ENCODE measurements around the gene WDR91.
"Not testable (repeated sequence)": the region's sequence is repeated elsewhere in the genome, so short reads cannot be mapped to it uniquely, and the experiment has no call there.

The WDR91 gene

DNA sequence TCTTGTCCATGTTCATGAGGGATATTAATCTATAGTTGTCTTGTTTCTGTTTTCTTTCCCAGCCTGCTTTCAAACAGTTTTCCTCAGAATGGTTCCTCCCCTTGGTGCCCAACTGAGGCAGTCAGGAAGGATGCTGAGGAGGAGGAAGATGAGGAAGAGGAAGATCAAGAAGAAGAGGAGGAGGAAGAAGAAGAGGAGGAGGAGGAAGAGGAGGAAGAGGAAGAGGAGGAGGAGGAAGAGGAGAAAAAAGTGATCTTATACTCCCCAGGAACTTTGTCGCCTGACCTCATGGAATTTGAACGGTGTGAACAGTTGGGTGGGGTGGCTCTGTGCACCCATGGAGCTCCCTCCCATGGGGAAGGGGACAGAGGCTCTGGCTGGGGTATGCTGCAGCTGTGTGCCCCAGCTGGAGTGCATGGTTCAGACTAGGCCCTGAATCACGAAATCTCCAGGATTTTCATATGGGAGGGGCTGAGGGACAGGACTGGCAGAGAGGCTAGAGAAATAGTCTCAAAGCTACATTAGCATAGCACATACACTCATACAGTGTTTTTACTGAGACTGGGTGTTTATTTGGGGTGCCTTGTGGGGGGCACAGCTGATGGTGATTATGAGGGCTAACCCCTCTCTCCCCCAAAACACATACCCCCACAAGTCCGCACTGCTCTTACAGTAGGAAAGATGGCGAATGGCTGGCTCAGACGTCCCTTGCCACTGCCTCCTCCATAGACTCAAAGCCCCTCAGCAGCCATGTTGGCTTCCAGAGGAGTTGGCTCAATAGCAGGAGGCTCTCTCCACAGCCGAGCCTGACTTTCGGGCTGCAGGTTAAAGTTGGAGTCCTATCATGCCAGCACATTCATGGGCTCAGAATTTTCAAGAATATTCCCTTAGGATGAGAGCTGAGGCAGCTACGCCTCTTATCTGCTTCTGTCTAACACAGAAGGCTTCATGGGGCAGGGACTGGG lies 34.2 kb upstream of the WDR91 start:
- H3K4me3 ChIP-seq (ENCODE audit: low read length): no peak overlapping the region
- H3K36me3 ChIP-seq (ENCODE audit: insufficient read depth, low read length): no peaks in the 10 kb centered on the region
- no peak overlapping the region for H3K27ac ChIP-seq (ENCODE audit: low read depth, low read length)
- H3K9me3 ChIP-seq (ENCODE audit: insufficient read depth, low read depth, low read length): no peaks in the 10 kb centered on the region
- H3K27me3 ChIP-seq (ENCODE audit: insufficient read depth, low read length): no peaks in the 10 kb centered on the region
- H3K4me1 ChIP-seq (ENCODE audit: insufficient read depth, low read length): no peaks in the 10 kb centered on the region
- WGBS: 91% methylated on average over 9 of the region's 9 CpGs
- no peak overlapping the region for H3K9ac ChIP-seq (ENCODE audit: low read depth, low read length)

GRCh38 chr7:135242096-135242684 lies 30.9 kb upstream of the WDR91 start:
- Histone ChIP-seq H3K9ac (ENCODE audit: low read depth, low read length) (no peak overlapping the region), H3K4me1 (ENCODE audit: insufficient read depth, low read length) (peaks cover 9% of the 10 kb centered on the region), H3K27me3 (ENCODE audit: insufficient read depth, low read length) (no peaks in the 10 kb centered on the region), H3K27ac (ENCODE audit: low read depth, low read length) (no peak overlapping the region), H3K4me3 (ENCODE audit: low read length) (no peak overlapping the region), H3K9me3 (ENCODE audit: insufficient read depth, low read depth, low read length) (no peaks in the 10 kb centered on the region), H3K36me3 (ENCODE audit: insufficient read depth, low read length) (no peaks in the 10 kb centered on the region)
- 86% methylated on average over 5 of the region's 5 CpGs for WGBS

DNA sequence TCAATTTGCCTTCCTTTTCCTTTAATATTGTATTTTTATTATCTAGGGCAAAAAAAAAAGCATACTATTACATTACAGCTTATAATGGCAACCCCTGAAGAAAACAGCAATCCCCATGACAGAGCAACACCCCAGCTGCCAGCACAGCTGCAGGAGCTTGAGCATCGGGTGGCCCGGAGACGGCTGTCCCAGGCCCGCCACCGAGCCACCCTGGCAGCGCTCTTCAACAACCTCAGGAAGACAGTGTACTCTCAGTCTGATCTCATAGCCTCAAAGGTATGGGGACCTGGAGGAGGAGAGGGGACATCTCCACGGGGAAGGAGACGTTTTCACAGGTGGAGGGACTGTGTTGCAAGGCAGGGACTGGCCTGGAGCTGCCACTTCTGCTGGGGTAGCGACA lies 29.1 kb upstream of the WDR91 start:
- Histone ChIP-seq H3K9me3 (ENCODE audit: insufficient read depth, low read depth, low read length) (no peaks in the 10 kb centered on the region), H3K4me3 (ENCODE audit: low read length) (no peak overlapping the region), H3K27ac (ENCODE audit: low read depth, low read length) (no peak overlapping the region), H3K36me3 (ENCODE audit: insufficient read depth, low read length) (no peaks in the 10 kb centered on the region), H3K27me3 (ENCODE audit: insufficient read depth, low read length) (no peaks in the 10 kb centered on the region), H3K9ac (ENCODE audit: low read depth, low read length) (no peak overlapping the region), H3K4me1 (ENCODE audit: insufficient read depth, low read length) (peaks cover 9% of the 10 kb centered on the region)
- WGBS: 92% methylated on average over 9 of the region's 9 CpGs

- no peaks in the 10 kb centered on the region for H3K36me3 ChIP-seq (ENCODE audit: insufficient read depth, low read length)
- H3K4me1 ChIP-seq (ENCODE audit: insufficient read depth, low read length): peaks cover 9% of the 10 kb centered on the region
- no peak overlapping the region for H3K27ac ChIP-seq (ENCODE audit: low read depth, low read length)
- no peak overlapping the region for H3K9ac ChIP-seq (ENCODE audit: low read depth, low read length)
- no peaks in the 10 kb centered on the region for H3K9me3 ChIP-seq (ENCODE audit: insufficient read depth, low read depth, low read length)
- WGBS: 90% methylated on average over 7 of the region's 7 CpGs
- no peaks in the 10 kb centered on the region for H3K27me3 ChIP-seq (ENCODE audit: insufficient read depth, low read length)
- H3K4me3 ChIP-seq (ENCODE audit: low read length): no peak overlapping the region
These were observed 27.9 kb upstream of the WDR91 start for GRCh38 chr7:135239263-135239662.

GRCh38 chr7:135238112-135238744 lies 26.9 kb upstream of the WDR91 start:
- WGBS: 93% methylated on average over 11 of the region's 11 CpGs
- H3K9ac ChIP-seq (ENCODE audit: low read depth, low read length): no peak overlapping the region
- H3K4me3 ChIP-seq (ENCODE audit: low read length): no peak overlapping the region
- no peaks in the 10 kb centered on the region for H3K9me3 ChIP-seq (ENCODE audit: insufficient read depth, low read depth, low read length)
- no peaks in the 10 kb centered on the region for H3K27me3 ChIP-seq (ENCODE audit: insufficient read depth, low read length)
- H3K27ac ChIP-seq (ENCODE audit: low read depth, low read length): no peak overlapping the region
- peaks cover 9% of the 10 kb centered on the region for H3K4me1 ChIP-seq (ENCODE audit: insufficient read depth, low read length)
- H3K36me3 ChIP-seq (ENCODE audit: insufficient read depth, low read length): no peaks in the 10 kb centered on the region

DNA sequence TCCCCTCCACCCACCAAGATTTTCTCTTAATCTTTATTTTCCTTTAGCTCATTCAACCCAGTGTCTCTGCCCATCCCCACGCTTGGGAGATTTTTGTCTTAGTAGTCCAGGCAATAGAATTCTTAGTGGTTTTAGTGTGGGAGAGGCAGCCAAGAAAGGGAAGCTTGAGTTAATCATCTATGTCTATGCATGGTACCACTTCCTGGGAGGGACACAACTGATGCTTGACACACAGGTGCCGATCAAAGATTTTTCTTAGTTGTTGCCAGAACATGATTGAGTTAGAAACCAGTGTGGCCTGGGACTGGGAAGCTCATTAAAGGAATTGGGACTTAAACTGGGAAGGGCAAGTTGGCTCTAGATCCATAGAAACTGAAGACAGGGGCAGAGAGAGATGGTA lies 25.4 kb upstream of the WDR91 start:
- Histone ChIP-seq H3K36me3 (ENCODE audit: insufficient read depth, low read length) (no peaks in the 10 kb centered on the region), H3K4me3 (ENCODE audit: low read length) (no peak overlapping the region), H3K27me3 (ENCODE audit: insufficient read depth, low read length) (no peaks in the 10 kb centered on the region), H3K9me3 (ENCODE audit: insufficient read depth, low read depth, low read length) (no peaks in the 10 kb centered on the region), H3K9ac (ENCODE audit: low read depth, low read length) (no peak overlapping the region), H3K27ac (ENCODE audit: low read depth, low read length) (no peak overlapping the region), H3K4me1 (ENCODE audit: insufficient read depth, low read length) (peaks cover 9% of the 10 kb centered on the region)
- 92% methylated on average over 2 of the region's 2 CpGs for WGBS

DNA sequence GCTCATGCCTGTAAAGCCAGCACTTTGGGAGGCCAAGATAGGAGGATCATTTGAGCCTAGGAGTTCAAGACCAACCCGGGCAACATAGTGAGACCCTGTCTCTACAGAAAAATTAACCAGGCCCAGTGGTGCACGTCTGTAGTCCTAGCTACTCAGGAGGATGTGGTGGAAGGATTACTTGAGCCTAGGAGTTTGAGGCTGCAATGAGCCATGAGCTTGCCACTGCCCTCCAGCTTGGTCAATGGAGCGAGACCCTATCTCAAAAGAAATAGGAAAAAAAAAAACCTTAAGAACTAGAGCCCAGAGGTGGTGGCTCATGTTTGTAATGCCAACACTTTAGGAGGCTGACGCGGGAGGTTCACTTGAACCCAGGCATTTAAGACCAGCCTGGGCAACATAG lies 24.5 kb upstream of the WDR91 start:
- 97% methylated on average over 5 of the region's 5 CpGs for WGBS
- H3K36me3 ChIP-seq (ENCODE audit: insufficient read depth, low read length): no peaks in the 10 kb centered on the region
- H3K4me1 ChIP-seq (ENCODE audit: insufficient read depth, low read length): peaks cover 9% of the 10 kb centered on the region

GRCh38 chr7:135234727-135235126 lies 23.4 kb upstream of the WDR91 start:
- H3K9ac ChIP-seq (ENCODE audit: low read depth, low read length): no peak overlapping the region
- H3K27me3 ChIP-seq (ENCODE audit: insufficient read depth, low read length): no peaks in the 10 kb centered on the region
- H3K27ac ChIP-seq (ENCODE audit: low read depth, low read length): no peak overlapping the region
- peaks cover 5% of the 10 kb centered on the region; the same call in 1 of the 2 replicates for H3K4me1 ChIP-seq (ENCODE audit: insufficient read depth, low read length)
- 95% methylated on average over 4 of the region's 4 CpGs for WGBS
- H3K36me3 ChIP-seq (ENCODE audit: insufficient read depth, low read length): no peaks in the 10 kb centered on the region
- H3K4me3 ChIP-seq (ENCODE audit: low read length): no peak overlapping the region
- H3K9me3 ChIP-seq (ENCODE audit: insufficient read depth, low read depth, low read length): no peaks in the 10 kb centered on the region

More for the DNA sequence above, 24.5 kb upstream of the WDR91 start:
- Histone ChIP-seq H3K27ac (ENCODE audit: low read depth, low read length) (no peak overlapping the region), H3K27me3 (ENCODE audit: insufficient read depth, low read length) (no peaks in the 10 kb centered on the region), H3K9ac (ENCODE audit: low read depth, low read length) (no peak overlapping the region), H3K4me3 (ENCODE audit: low read length) (no peak overlapping the region), H3K9me3 (ENCODE audit: insufficient read depth, low read depth, low read length) (no peaks in the 10 kb centered on the region)

GRCh38 chr7:135234095-135234494 lies 22.8 kb upstream of the WDR91 start:
- not testable (repeated sequence) for H3K4me1 ChIP-seq (ENCODE audit: insufficient read depth, low read length); H3K36me3 ChIP-seq (ENCODE audit: insufficient read depth, low read length); H3K9me3 ChIP-seq (ENCODE audit: insufficient read depth, low read depth, low read length); H3K27ac ChIP-seq (ENCODE audit: low read depth, low read length); H3K4me3 ChIP-seq (ENCODE audit: low read length); H3K27me3 ChIP-seq (ENCODE audit: insufficient read depth, low read length); H3K9ac ChIP-seq (ENCODE audit: low read depth, low read length)
- 96% methylated on average over 14 of the region's 14 CpGs for whole genome bisulfite sequencing

DNA sequence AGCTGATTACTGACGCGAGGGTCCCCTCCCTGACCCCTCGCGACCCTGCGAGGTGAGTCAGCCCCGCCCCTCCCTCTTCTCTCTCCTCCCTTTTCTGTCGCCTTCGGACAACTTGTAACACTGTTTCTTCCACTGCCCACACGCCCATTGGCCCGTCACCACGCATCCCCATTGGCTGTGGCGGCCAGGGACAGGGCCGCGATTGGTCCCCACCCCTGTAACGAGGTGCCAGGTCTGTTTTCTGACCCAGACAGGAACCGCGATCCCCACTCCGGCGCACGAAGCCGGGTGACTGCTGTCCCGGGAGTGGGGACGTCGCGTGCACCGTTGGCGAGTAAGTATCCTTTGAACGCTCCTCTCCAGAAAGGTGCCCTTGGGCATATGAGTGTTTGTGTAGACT lies 22.2 kb upstream of the WDR91 start, which contains the start of gene STRA8:
Gene STRA8 (plus strand): TSS at position 269 of the 400 bp plus-strand sequence. CDS start 6,687 bp downstream, outside the sequence.
- Histone ChIP-seq H3K27ac (ENCODE audit: low read depth, low read length) (no peak within 1 kb of the TSS), H3K4me1 (ENCODE audit: insufficient read depth, low read length) (no peaks in the 10 kb centered on the region), H3K27me3 (ENCODE audit: insufficient read depth, low read length) (no peaks in the 10 kb centered on the region), H3K4me3 (ENCODE audit: low read length) (no peak within 1 kb of the TSS), H3K9ac (ENCODE audit: low read depth, low read length) (no peak within 1 kb of the TSS), H3K9me3 (ENCODE audit: insufficient read depth, low read depth, low read length) (no peaks in the 10 kb centered on the region), H3K36me3 (ENCODE audit: insufficient read depth, low read length) (no peaks in the 10 kb centered on the region)
- WGBS: 95% methylated on average over 28 of the region's 28 CpGs

GRCh38 chr7:135232720-135233119 lies 21.4 kb upstream of the WDR91 start:
- Histone ChIP-seq H3K9me3 (ENCODE audit: insufficient read depth, low read depth, low read length) (no peaks in the 10 kb centered on the region), H3K9ac (ENCODE audit: low read depth, low read length) (no peak overlapping the region), H3K27ac (ENCODE audit: low read depth, low read length) (no peak overlapping the region), H3K27me3 (ENCODE audit: insufficient read depth, low read length) (no peaks in the 10 kb centered on the region), H3K4me3 (ENCODE audit: low read length) (no peak overlapping the region), H3K36me3 (ENCODE audit: insufficient read depth, low read length) (no peaks in the 10 kb centered on the region), H3K4me1 (ENCODE audit: insufficient read depth, low read length) (no peaks in the 10 kb centered on the region)
- WGBS: 86% methylated on average over 13 of the region's 13 CpGs

All from HUES64 (cell line).